Measurements from ENCODE around the gene CHIA. TPM values are rescaled to one million over a fixed set of nuclear protein-coding genes. Genes with fewer than 3 reads are reported as not detected.

Gene CHIA
- total RNA-seq, 3 donors from 2014 or later (not counting 1 experiment from before 2014, with no cell fraction given) = not detected

DNA sequence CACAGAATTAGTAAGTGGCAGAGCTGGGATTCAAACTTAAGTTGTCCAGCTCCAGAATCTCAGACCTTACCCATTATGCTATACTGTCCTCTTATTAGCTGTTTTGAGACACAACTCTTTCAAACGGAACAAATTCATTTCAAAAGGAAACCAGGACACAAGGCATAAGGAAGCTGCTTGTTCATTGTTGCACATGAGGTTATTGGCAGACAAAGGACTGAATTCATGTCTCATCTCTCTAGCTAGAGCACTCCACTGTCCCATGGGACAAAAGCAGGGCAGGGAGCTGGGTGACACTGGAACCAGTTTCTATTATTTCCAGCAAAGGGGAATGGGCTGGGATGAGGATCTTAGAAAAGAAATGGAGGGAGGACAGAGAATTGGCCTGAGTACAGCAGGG, 36.8 kb upstream of the CHIA start:
- no peaks in the 10 kb centered on the region for H3K9me3 Mint-ChIP-seq
- H3K9me3 ChIP-seq (ENCODE audit: control insufficient read depth, insufficient read depth, low read length) = no peaks in the 10 kb centered on the region
- ATAC-seq (no peak), DNase-seq (no peak)
- H3K4me3 Mint-ChIP-seq = no peak overlapping the region
- peaks cover 9% of the 10 kb centered on the region for H3K4me1 ChIP-seq (ENCODE audit: control insufficient read depth, insufficient read depth, low read length)
- 95% methylated on average over 1 of the region's 1 CpG for WGBS (ENCODE audit: insufficient coverage)
- no peak for TF ChIP-seq CTCF (IDR thresholded peaks at IDR 0.05)
- peaks cover 0 to 2% of the 10 kb centered on the region in 2 donors for H3K27me3 Mint-ChIP-seq (ENCODE audit: low read depth in 2 of 2)
- H3K36me3 Mint-ChIP-seq = no peaks in the 10 kb centered on the region
- H3K36me3 ChIP-seq (ENCODE audit: control insufficient read depth, insufficient read depth, low read length) = no peaks in the 10 kb centered on the region
- H3K27ac ChIP-seq (ENCODE audit: low read length) = no peak overlapping the region
- H3K27me3 ChIP-seq (ENCODE audit: control insufficient read depth, insufficient read depth, low read length) = no peaks in the 10 kb centered on the region
- intact Hi-C loops (cut with micrococcal nuclease) = no loop called here
- H3K4me1 Mint-ChIP-seq = peaks cover 11 to 18% of the 10 kb centered on the region in 2 donors
- no peak overlapping the region for H3K27ac Mint-ChIP-seq
- H3K4me3 ChIP-seq (ENCODE audit: low read length) = no peak overlapping the region

- Histone ChIP-seq H3K9me3 (ENCODE audit: control insufficient read depth, insufficient read depth, low read length) (no peaks in the 10 kb centered on the region), H3K27ac (ENCODE audit: low read length) (no peak overlapping the region), H3K4me3 (ENCODE audit: low read length) (no peak overlapping the region), H3K36me3 (ENCODE audit: control insufficient read depth, insufficient read depth, low read length) (no peaks in the 10 kb centered on the region), H3K4me1 (ENCODE audit: control insufficient read depth, insufficient read depth, low read length) (no peaks in the 10 kb centered on the region), H3K27me3 (ENCODE audit: control insufficient read depth, insufficient read depth, low read length) (no peaks in the 10 kb centered on the region)
- no peak for TF ChIP-seq CTCF (IDR thresholded peaks at IDR 0.05)
- ATAC-seq = no peak
- no peak for DNase-seq
- Mint-ChIP-seq H3K27me3 (ENCODE audit: low read depth in 2 of 2) (peaks cover 2 to 5% of the 10 kb centered on the region in 2 donors), H3K4me1 (peaks cover under 1 to 2% of the 10 kb centered on the region in 2 donors), H3K27ac (no peak overlapping the region), H3K4me3 (no peak overlapping the region), H3K9me3 (no peaks in the 10 kb centered on the region), H3K36me3 (no peaks in the 10 kb centered on the region)
- intact Hi-C loops (cut with micrococcal nuclease) = no loop called here
- WGBS (ENCODE audit: insufficient coverage) = 89% methylated on average over 8 of the region's 8 CpGs
Observed at GRCh38 chr1:111256988-111257658, 33.5 kb upstream of the CHIA start.

GRCh38 chr1:111267801-111268508, 22.7 kb upstream of the CHIA start:
- intact Hi-C loops (cut with micrococcal nuclease) = no loop called here
- H3K4me3 ChIP-seq (ENCODE audit: low read length) = no peak overlapping the region
- peaks cover 14% of the 10 kb centered on the region for H3K4me1 ChIP-seq (ENCODE audit: control insufficient read depth, insufficient read depth, low read length)
- peaks cover 0 to 11% of the 10 kb centered on the region in 2 donors for H3K9me3 Mint-ChIP-seq
- no peak for ATAC-seq
- no peak for DNase-seq
- H3K27me3 ChIP-seq (ENCODE audit: control insufficient read depth, insufficient read depth, low read length) = peaks cover 25% of the 10 kb centered on the region
- H3K36me3 Mint-ChIP-seq = peaks cover 22% of the 10 kb centered on the region
- peaks cover 55 to 74% of the 10 kb centered on the region in 2 donors for H3K27me3 Mint-ChIP-seq (ENCODE audit: low read depth in 2 of 2)
- H3K9me3 ChIP-seq (ENCODE audit: control insufficient read depth, insufficient read depth, low read length) = peaks cover 3% of the 10 kb centered on the region
- peaks cover 11 to 12% of the 10 kb centered on the region in 2 donors for H3K4me1 Mint-ChIP-seq
- no peaks in the 10 kb centered on the region for H3K36me3 ChIP-seq (ENCODE audit: control insufficient read depth, insufficient read depth, low read length)
- no peak overlapping the region for H3K27ac Mint-ChIP-seq
- H3K4me3 Mint-ChIP-seq = no peak overlapping the region
- H3K27ac ChIP-seq (ENCODE audit: low read length) = no peak overlapping the region
- TF ChIP-seq CTCF (IDR thresholded peaks at IDR 0.05) = no peak
- WGBS (ENCODE audit: insufficient coverage) = 93% methylated on average over 4 of the region's 4 CpGs

Measured in natural killer cell (primary cell).